AG04450 (cell line): Measurements from ENCODE around the gene USP14. TPM values are rescaled to one million over a fixed set of nuclear protein-coding genes. Genes with fewer than 3 reads are reported as not detected.

Experiments used
- CTCF ChIA-PET: fragments of 300-600, 350-600 bp; formaldehyde crosslinking; extraction: SDS; loops from one replicate; lab custom pipeline; 2022; ENCODE audit warnings: antibody characterized with exemption, inconsistent platforms; lab: Charles Lee
- POLR2A ChIA-PET: fragments of 350-600 bp; formaldehyde crosslinking; extraction: SDS; loops from one replicate; lab custom pipeline; 2021; ENCODE audit warnings: antibody characterized with exemption, inconsistent platforms; lab: Yijun Ruan, JAX
- DNase-seq: peaks from one replicate; pipeline ENCODE4 v3.0.0-alpha.2; 2011; ENCODE audit warnings: low read depth, low spot score
- H3K27ac ChIP-seq: one replicate; pipeline ENCODE4 v1.5.1; 2012; ENCODE audit warnings: low read depth, low read length, control low read depth
- H3K27me3 ChIP-seq: one replicate; pipeline ENCODE4 v1.6.0; 2012; ENCODE audit warnings: low read length; ENCODE audit not compliant: control insufficient read depth, insufficient read depth
- H3K4me3 ChIP-seq: 2 replicates; pipeline ENCODE4 v1.5.1; 2011; ENCODE audit warnings: mild to moderate bottlenecking, low read depth, low read length, control low read depth
- H3K9me3 ChIP-seq: 2 replicates; pipeline ENCODE4 v1.5.1; 2012; ENCODE audit warnings: low read length; ENCODE audit not compliant: control insufficient read depth, insufficient read depth
- polyA plus RNA-seq: library from polyadenylated mRNA; depleted of rRNA; stranded (reverse); fragments of >200 nt; gene quantifications from 2 replicates; pipeline ENCODE4 v1.2.3, GENCODE V29; 2011
- TF ChIP-seq, protein P1 (sequence below): IDR thresholded peaks from 2 replicates; pipeline ENCODE4 v1.5.1; 2011; ENCODE audit warnings: low read depth, low read length, control low read depth, inconsistent platforms

USP14 gene
- polyA plus RNA-seq, 1 experiment = 39.7 TPM

DNA sequence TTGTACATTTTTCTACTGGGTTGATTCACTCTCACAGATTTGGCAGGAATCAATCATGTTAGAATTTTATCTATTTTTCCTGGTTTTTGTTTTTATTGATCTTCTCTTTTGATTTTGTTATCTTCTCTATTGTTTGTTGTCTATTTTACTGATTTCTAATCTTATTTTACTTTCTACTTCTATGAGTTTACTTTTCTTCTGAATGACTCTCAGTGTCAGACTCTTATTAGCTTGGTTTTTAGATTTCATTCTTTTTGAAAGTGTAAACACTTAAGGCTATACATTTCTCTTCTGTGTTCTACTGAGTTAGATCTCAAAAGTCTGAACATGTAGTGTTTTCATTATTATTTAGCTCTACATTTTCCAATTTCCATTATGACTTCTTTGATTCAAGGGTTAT lies 62.4 kb downstream of the USP14 start:
- Histone ChIP-seq H3K27me3 (no peaks in the 10 kb centered on the region), H3K4me3 (no peak overlapping the region), H3K9me3 (no peaks in the 10 kb centered on the region), H3K27ac (no peak overlapping the region)
- DNase-seq = no peak
- ChIA-PET CTCF (no interaction called here), POLR2A (no interaction called here)
- TF ChIP-seq, protein P1, sequence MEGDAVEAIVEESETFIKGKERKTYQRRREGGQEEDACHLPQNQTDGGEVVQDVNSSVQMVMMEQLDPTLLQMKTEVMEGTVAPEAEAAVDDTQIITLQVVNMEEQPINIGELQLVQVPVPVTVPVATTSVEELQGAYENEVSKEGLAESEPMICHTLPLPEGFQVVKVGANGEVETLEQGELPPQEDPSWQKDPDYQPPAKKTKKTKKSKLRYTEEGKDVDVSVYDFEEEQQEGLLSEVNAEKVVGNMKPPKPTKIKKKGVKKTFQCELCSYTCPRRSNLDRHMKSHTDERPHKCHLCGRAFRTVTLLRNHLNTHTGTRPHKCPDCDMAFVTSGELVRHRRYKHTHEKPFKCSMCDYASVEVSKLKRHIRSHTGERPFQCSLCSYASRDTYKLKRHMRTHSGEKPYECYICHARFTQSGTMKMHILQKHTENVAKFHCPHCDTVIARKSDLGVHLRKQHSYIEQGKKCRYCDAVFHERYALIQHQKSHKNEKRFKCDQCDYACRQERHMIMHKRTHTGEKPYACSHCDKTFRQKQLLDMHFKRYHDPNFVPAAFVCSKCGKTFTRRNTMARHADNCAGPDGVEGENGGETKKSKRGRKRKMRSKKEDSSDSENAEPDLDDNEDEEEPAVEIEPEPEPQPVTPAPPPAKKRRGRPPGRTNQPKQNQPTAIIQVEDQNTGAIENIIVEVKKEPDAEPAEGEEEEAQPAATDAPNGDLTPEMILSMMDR = no peak

DNA sequence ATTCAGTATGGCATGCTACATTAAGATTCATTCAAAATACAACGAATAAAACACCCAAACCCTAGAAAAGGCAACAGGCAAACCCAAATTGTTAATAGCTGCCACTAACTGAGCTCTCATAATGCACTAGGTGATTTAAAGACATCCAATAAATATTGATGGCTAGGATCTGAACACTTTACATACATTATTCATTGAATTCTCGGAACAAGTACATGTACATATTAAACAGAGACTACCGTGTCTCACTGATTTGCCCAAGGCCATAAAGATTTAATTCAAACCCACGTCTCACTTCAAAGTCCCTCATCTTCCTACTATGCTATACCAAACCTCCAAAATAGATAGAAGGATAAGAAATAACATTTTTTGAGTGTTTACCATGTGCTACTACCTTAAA lies 67.4 kb downstream of the USP14 start:
- DNase-seq = no peak
- TF ChIP-seq, protein P1 = no peak
- ChIA-PET CTCF (interaction anchor here (0.5 to 1.0 kb wide), 2 partner anchors 66 to 390 kb away, joined by 3 read pairs; no protein-coding TSS in a partner anchor), POLR2A (no interaction called here)
- Histone ChIP-seq H3K27me3 (no peaks in the 10 kb centered on the region), H3K9me3 (no peaks in the 10 kb centered on the region), H3K4me3 (no peak overlapping the region), H3K27ac (no peak overlapping the region)

DNA sequence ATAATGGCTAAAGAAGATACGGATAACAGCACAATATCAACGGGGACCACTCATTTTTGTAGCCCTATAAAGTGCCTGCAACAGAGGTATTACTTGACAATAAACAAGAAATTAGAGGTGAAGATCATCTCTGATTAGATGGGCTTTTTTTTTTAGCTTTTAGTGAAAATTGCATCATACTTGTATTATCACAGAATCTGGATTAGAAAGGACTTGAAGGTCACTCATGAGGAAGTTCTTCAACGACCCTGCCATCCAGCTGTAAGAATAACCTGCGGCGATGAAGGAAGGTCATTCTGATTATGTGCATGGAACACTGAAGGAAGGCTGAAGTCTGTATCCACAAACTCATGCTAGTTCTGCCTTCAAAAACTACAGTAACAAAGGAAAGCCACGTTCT lies 69.0 kb downstream of the USP14 start:
- ChIA-PET CTCF (interaction anchor here (0.6 kb wide), 1 partner anchor 584 kb away, joined by 3 read pairs; no protein-coding TSS in a partner anchor), POLR2A (no interaction called here)
- no peaks in the 10 kb centered on the region for H3K9me3 ChIP-seq
- no peaks in the 10 kb centered on the region for H3K27me3 ChIP-seq
- H3K4me3 ChIP-seq = no peak overlapping the region
- TF ChIP-seq, protein P1 = no peak
- no peak overlapping the region for H3K27ac ChIP-seq
- DNase-seq = no peak

- ChIA-PET POLR2A (no interaction called here), CTCF (no interaction called here)
- Histone ChIP-seq H3K27me3 (no peaks in the 10 kb centered on the region), H3K27ac (no peak overlapping the region), H3K4me3 (no peak overlapping the region), H3K9me3 (no peaks in the 10 kb centered on the region)
- TF ChIP-seq, protein P1 = no peak
- no peak for DNase-seq
Observed at GRCh38 chr18:227902-228301, 69.5 kb downstream of the USP14 start.

DNA sequence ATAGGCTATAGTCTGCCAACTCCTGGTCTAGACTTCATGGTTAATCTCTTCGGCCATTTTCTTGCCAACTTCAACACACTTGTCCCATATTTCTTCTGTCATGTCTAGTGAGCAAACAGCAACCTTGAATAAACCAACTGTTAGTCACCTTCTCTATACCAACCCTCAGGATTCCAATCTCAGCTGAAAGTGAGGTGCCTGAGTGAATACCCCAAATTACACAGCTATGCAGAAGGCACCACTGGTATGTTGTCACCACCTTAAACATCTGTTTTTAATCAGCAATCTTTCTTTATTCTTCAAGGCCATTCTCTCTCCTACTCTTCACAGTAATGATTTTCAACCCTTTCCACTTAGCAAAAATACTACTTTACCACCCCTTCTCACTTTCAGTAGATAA lies 70.2 kb downstream of the USP14 start:
- ChIA-PET CTCF (no interaction called here), POLR2A (no interaction called here)
- DNase-seq = no peak

More for the DNA sequence above, 70.2 kb downstream of the USP14 start:
- no peak overlapping the region for H3K4me3 ChIP-seq
- no peaks in the 10 kb centered on the region for H3K27me3 ChIP-seq
- H3K9me3 ChIP-seq = no peaks in the 10 kb centered on the region
- H3K27ac ChIP-seq = no peak overlapping the region
- TF ChIP-seq, protein P1 = no peak
